ENCODE measurements around the gene ARHGEF4. TPM values are rescaled to one million over a fixed set of nuclear protein-coding genes. Genes with fewer than 3 reads are reported as not detected.

Gene ARHGEF4
- total RNA-seq, 1 experiment from 2014 or later: 12.6 TPM

GRCh38 chr2:130894326-130894942 lies 57.7 kb downstream of the ARHGEF4 start:
- H3K27ac Mint-ChIP-seq: no peak overlapping the region
- H3K9me3 ChIP-seq (ENCODE audit: control insufficient read depth, low read depth, low read length): no peaks in the 10 kb centered on the region
- H3K4me2 ChIP-seq (ENCODE audit: insufficient read depth, insufficient read length, low read length): no peak overlapping the region
- no peak overlapping the region for H3K23ac ChIP-seq (ENCODE audit: insufficient read length, low read depth, low read length)
- no CpG with 5 or more reads among the region's 7 CpGs for WGBS (ENCODE audit: extremely low coverage, insufficient read length, low lambda C conversion rate)
- no peak overlapping the region for H2AFZ ChIP-seq (ENCODE audit: low read length)
- H3K56ac ChIP-seq (ENCODE audit: insufficient read length, low read depth, low read length): no peak overlapping the region
- H3K79me1 ChIP-seq (ENCODE audit: insufficient read depth, low read depth, low read length, poor library complexity, severe bottlenecking): no peaks in the 10 kb centered on the region
- H3K14ac ChIP-seq (ENCODE audit: insufficient read depth, low read length): no peak overlapping the region
- peaks cover 7 to 12% of the 10 kb centered on the region in 2 experiments; a peak in 4 of 5 replicates for H3K9me3 Mint-ChIP-seq
- TF ChIP-seq, protein P1, sequence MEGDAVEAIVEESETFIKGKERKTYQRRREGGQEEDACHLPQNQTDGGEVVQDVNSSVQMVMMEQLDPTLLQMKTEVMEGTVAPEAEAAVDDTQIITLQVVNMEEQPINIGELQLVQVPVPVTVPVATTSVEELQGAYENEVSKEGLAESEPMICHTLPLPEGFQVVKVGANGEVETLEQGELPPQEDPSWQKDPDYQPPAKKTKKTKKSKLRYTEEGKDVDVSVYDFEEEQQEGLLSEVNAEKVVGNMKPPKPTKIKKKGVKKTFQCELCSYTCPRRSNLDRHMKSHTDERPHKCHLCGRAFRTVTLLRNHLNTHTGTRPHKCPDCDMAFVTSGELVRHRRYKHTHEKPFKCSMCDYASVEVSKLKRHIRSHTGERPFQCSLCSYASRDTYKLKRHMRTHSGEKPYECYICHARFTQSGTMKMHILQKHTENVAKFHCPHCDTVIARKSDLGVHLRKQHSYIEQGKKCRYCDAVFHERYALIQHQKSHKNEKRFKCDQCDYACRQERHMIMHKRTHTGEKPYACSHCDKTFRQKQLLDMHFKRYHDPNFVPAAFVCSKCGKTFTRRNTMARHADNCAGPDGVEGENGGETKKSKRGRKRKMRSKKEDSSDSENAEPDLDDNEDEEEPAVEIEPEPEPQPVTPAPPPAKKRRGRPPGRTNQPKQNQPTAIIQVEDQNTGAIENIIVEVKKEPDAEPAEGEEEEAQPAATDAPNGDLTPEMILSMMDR (conservative IDR thresholded peaks at IDR 0.05): no peak
- H2BK120ac ChIP-seq (ENCODE audit: low read depth, low read length, poor library complexity, severe bottlenecking): no peak overlapping the region
- H3K4me1 ChIP-seq (ENCODE audit: insufficient read depth, low read length): peaks cover 7% of the 10 kb centered on the region; the same call in 1 of the 2 replicates
- H3K27me3 ChIP-seq (ENCODE audit: insufficient read depth, low read length): no peaks in the 10 kb centered on the region
- H2AK5ac ChIP-seq (ENCODE audit: insufficient read length, low read length): no peak overlapping the region
- H3T11ph ChIP-seq (ENCODE audit: low read length): no peak overlapping the region
- H3K4me3 Mint-ChIP-seq: no peak overlapping the region
- no peak for DNase-seq
- H3K4me1 Mint-ChIP-seq: peaks cover 48 to 58% of the 10 kb centered on the region in 2 experiments
- peaks cover 11% of the 10 kb centered on the region for H3K27me3 Mint-ChIP-seq (ENCODE audit: low read depth)
- H2BK12ac ChIP-seq (ENCODE audit: insufficient read length, low read depth, low read length): no peak overlapping the region
- no peaks in the 10 kb centered on the region for H4K20me1 ChIP-seq (ENCODE audit: control insufficient read depth, insufficient read depth, insufficient read length)
- H2BK20ac ChIP-seq (ENCODE audit: low read depth, low read length, poor library complexity, severe bottlenecking): no peak overlapping the region
- H3K18ac ChIP-seq (ENCODE audit: insufficient read length, low read depth, low read length): no peak overlapping the region
- H3K79me2 ChIP-seq (ENCODE audit: insufficient read depth, low read length): no peaks in the 10 kb centered on the region; the same call in 1 of the 2 replicates
- no peak overlapping the region for H2BK15ac ChIP-seq (ENCODE audit: low read depth, low read length)
- no peak overlapping the region for H3K9ac ChIP-seq (ENCODE audit: extremely low read depth, insufficient read length, low read length)
- H2BK5ac ChIP-seq (ENCODE audit: insufficient read length, low read length): no peak overlapping the region
- H4K8ac ChIP-seq (replicated peaks; ENCODE audit: insufficient read length, low read depth, low read length): no peak overlapping the region
- H3K36me3 Mint-ChIP-seq (ENCODE audit: insufficient read depth in 1 of 3, low read depth in 3 of 3): peaks cover 0 to 12% (median 11%) of the 10 kb centered on the region in 3 experiments; a peak in 5 of 7 replicates
- H4K91ac ChIP-seq (ENCODE audit: insufficient read length, low read depth, low read length): no peak overlapping the region
- H3K23me2 ChIP-seq (ENCODE audit: insufficient read length, low read depth, low read length, poor library complexity, severe bottlenecking): no peaks in the 10 kb centered on the region
- no peak overlapping the region for H3K27ac ChIP-seq (ENCODE audit: insufficient read length, low read depth, low read length)
- H3K4ac ChIP-seq (ENCODE audit: low read depth, low read length): no peak overlapping the region
- no peak overlapping the region for H4K5ac ChIP-seq (ENCODE audit: insufficient read length, low read depth, low read length)
